Keratinocyte (primary cell): ENCODE results near the gene PNMA3.

Experiments used
- CTCF ChIP-seq, 3 experiments: IDR thresholded peaks in 1 of 3; conservative IDR thresholded peaks in 1 of 3; optimal IDR thresholded peaks in 1 of 3; 2 replicates in 2 of 3; 3 replicates in 1 of 3; pipeline versions ENCODE3 to v1.5.1; 2011; ENCODE audit warnings: low read length in 3 of 3, mild to moderate bottlenecking in 3 of 3, moderate library complexity in 2 of 3, control low read depth in 1 of 3, inconsistent platforms in 1 of 3; ENCODE audit not compliant: insufficient read depth in 2 of 3; ENCODE audit errors: extremely low read depth in 1 of 3
- EZH2 ChIP-seq: IDR thresholded peaks from one replicate; pipeline ENCODE4 v1.6.1; 2012; ENCODE audit warnings: inconsistent platforms, mild to moderate bottlenecking, low read length, moderate library complexity

GRCh38 chrX:153030801-153031200 is 25.5 kb upstream of the PNMA3 start:
- TF ChIP-seq CTCF (optimal IDR thresholded peaks at IDR 0.05 in 1 of 3, IDR thresholded peaks at IDR 0.05 in 1 of 3, conservative IDR thresholded peaks at IDR 0.05 in 1 of 3; ENCODE audit: extremely low read depth in 1 of 3, insufficient read depth in 2 of 3, low read length in 3 of 3) = no peak
- TF ChIP-seq EZH2 = no peak
